OCI-LY7 (cell line): Measurements from ENCODE around the gene CCDC12. TPM values are rescaled to one million over a fixed set of nuclear protein-coding genes. Genes with fewer than 3 reads are reported as not detected.
A peak's percentile ranks its signal among the peaks of the same experiment; 100 is the strongest.

Experiments
- BruUV-seq: library from RNA; stranded (reverse); fragments of 400-500 nt; replicated peaks from 2 replicates; lab custom pipeline; 2021; lab: Mats Ljungman, UMichigan
- CTCF ChIA-PET: fragments of 300-600 bp; sonication (Branson Sonifier 250); formaldehyde crosslinking; loops from one replicate; lab custom pipeline; 2022; ENCODE audit warnings: antibody characterized with exemption; ENCODE audit not compliant: unreplicated experiment; lab: Charles Lee
- POLR2A ChIA-PET: fragments of 300-600 bp; sonication (Branson Sonifier 250); formaldehyde crosslinking; loops from one replicate; lab custom pipeline; 2022; ENCODE audit warnings: antibody characterized with exemption; lab: Charles Lee
- DNase-seq: peaks from one replicate; pipeline ENCODE4 v3.0.0-alpha.2; 2015; ENCODE audit warnings: low spot score
- H2AFZ ChIP-seq: fragments of 200-600 bp; sonication (generic), shearing (Covaris generic); 2 replicates; pipeline ENCODE4 v1.6.1; 2014; ENCODE audit warnings: mild to moderate bottlenecking, antibody characterized with exemption, low read length, moderate library complexity
- H3K27ac ChIP-seq: fragments of 200-600 bp; sonication (generic); 2 replicates; pipeline ENCODE4 v1.5.1; 2014; ENCODE audit warnings: mixed run types, low read depth, mild to moderate bottlenecking, moderate library complexity, low read length, inconsistent platforms; ENCODE audit not compliant: poor library complexity, severe bottlenecking
- H3K36me3 ChIP-seq: fragments of 200-600 bp; sonication (generic); 2 replicates; pipeline ENCODE4 v1.6.1; 2014; ENCODE audit warnings: mild to moderate bottlenecking, antibody characterized with exemption, low read length, moderate library complexity, mixed read lengths; ENCODE audit not compliant: insufficient read depth
- H3K4me1 ChIP-seq: fragments of 200-600 bp; sonication (generic); 2 replicates; pipeline ENCODE4 v1.5.1; 2014; ENCODE audit warnings: mild to moderate bottlenecking, low read length; ENCODE audit not compliant: insufficient read depth, poor library complexity, severe bottlenecking
- H3K4me2 ChIP-seq: fragments of 200-600 bp; sonication (generic); 2 replicates; pipeline ENCODE4 v1.6.1; 2014; ENCODE audit warnings: mild to moderate bottlenecking, low read length
- H3K4me3 ChIP-seq: fragments of 200-600 bp; sonication (generic); 2 replicates; pipeline ENCODE4 v1.5.1; 2014; ENCODE audit warnings: mild to moderate bottlenecking, low read depth, low read length; ENCODE audit not compliant: poor library complexity, severe bottlenecking
- H3K79me2 ChIP-seq: fragments of 200-600 bp; sonication (generic); 2 replicates; pipeline ENCODE4 v1.6.1; 2016; ENCODE audit warnings: low read depth, mild to moderate bottlenecking, low read length, moderate library complexity, mixed read lengths; ENCODE audit not compliant: insufficient read depth
- H3K9me2 ChIP-seq: fragments of 200-600 bp; sonication (generic); 2 replicates; pipeline ENCODE4 v1.6.1; 2016; ENCODE audit warnings: mild to moderate bottlenecking, low read length, mixed read lengths; ENCODE audit not compliant: insufficient read depth
- H3K9me3 ChIP-seq: fragments of 200-600 bp; sonication (generic); 2 replicates; pipeline ENCODE4 v1.6.1; 2014; ENCODE audit warnings: mild to moderate bottlenecking, mixed run types, low read length, mixed read lengths
- H4K20me1 ChIP-seq: fragments of 200-600 bp; sonication (generic); 2 replicates; pipeline ENCODE4 v1.6.1; 2014; ENCODE audit warnings: mild to moderate bottlenecking, antibody characterized with exemption, low read length, moderate library complexity, mixed read lengths; ENCODE audit not compliant: insufficient read depth
- CTCF ChIP-seq: fragments of 200-600 bp; sonication (generic); conservative IDR thresholded peaks from 2 replicates; pipeline ENCODE4 v1.5.1; 2014; ENCODE audit warnings: mild to moderate bottlenecking, antibody characterized with exemption, low read length, moderate library complexity, mixed read lengths
- EZH2phosphoT487 ChIP-seq: fragments of 200-600 bp; sonication (generic); IDR thresholded peaks from 2 replicates; pipeline ENCODE4 v1.6.1; 2018; ENCODE audit warnings: low read depth, borderline replicate concordance, mild to moderate bottlenecking, mixed run types, antibody characterized with exemption, low read length, moderate library complexity, mixed read lengths
- intact Hi-C: fragments of 100-400 bp; cut with micrococcal nuclease; formaldehyde crosslinking; loops from one replicate; pipeline ENCODE4 v1.10.0; 2022; ENCODE audit not compliant: unreplicated experiment
- total RNA-seq, 2 experiments: library from RNA; depleted of rRNA in 1 of 2; stranded (reverse); fragments of >200 nt in 1 of 2; shearing (Covaris generic) in 1 of 2; gene quantifications; 2 replicates each; pipeline ENCODE4 v1.2.3, GENCODE V29; 2014 to 2022

Gene CCDC12
- total RNA-seq, 2 experiments from 2014 or later, result 74.9 to 116 TPM

DNA sequence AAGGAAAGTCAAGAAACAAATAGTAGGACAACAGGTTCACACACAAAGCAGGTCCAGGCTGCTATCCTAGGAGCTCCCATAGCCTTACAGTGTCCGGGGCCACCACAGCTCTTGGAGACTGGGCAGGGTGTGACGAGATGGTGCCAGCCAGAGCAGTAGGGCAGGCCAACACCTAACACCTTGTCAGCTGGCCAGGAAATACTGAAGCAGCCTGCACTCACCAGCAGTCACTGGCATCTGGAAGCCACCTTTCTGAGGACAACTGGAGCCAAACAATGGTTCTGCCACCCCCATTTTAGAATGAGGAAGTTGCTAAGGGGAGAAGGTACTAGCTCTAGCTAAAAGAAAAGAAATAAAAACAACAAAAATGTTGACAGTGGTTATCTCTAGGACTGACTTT lies 47.2 kb downstream of the CCDC12 start:
- intact Hi-C loops, result loop anchor here (5.0 kb wide), 3 partner anchors 233 to 453 kb away; partner anchors contain the start of genes PTPN23 and SETD2
- Histone ChIP-seq H4K20me1 (peaks cover 4% of the 10 kb centered on the region; the same call in 1 of the 2 replicates), H3K4me2 (peak overlapping the region; percentile 82), H3K9me2 (no peaks in the 10 kb centered on the region), H3K36me3 (peaks cover 72% of the 10 kb centered on the region), H2AFZ (no peak overlapping the region), H3K4me3 (peak overlapping the region; percentile 52), H3K79me2 (peaks cover 72% of the 10 kb centered on the region), H3K9me3 (no peaks in the 10 kb centered on the region), H3K27ac (peak overlapping the region; percentile 100), H3K4me1 (peaks cover 94% of the 10 kb centered on the region)
- no TSS peak for BruUV-seq
- POLR2A ChIA-PET, result interaction anchor here (0.6 to 5.7 kb wide), 8 partner anchors 24 to 546 kb away, joined by 3 to 39 read pairs (median 5); partner anchors contain the start of gene NBEAL2
- TF ChIP-seq CTCF (no peak), EZH2phosphoT487 (no peak)
- DNase-seq, result peak; percentile 78
- CTCF ChIA-PET, result no interaction called here

DNA sequence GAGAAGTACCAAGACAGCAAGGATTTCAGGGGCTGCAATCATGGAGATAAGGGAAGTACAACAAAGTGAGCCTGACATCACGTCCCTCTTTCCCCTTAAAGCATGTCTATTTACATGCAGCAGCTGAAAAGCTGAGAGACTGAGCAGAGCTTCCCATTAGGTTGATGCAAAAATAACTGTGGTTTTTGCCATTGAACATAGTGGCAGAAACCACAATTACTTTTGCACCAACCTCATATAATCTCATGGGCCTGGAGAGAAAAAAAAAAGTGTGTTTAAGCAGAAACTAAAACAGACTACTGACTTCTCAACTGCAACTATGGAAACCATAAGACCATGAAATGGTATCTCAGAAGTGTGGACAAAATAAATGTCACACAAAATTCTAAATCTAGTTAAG lies 48.3 kb downstream of the CCDC12 start:
- H3K4me1 ChIP-seq, result peaks cover 94% of the 10 kb centered on the region
- peak overlapping the region; percentile 52 for H3K4me3 ChIP-seq
- H3K79me2 ChIP-seq, result peaks cover 70% of the 10 kb centered on the region
- no peak overlapping the region for H2AFZ ChIP-seq
- no peak for TF ChIP-seq EZH2phosphoT487
- no peaks in the 10 kb centered on the region for H3K9me3 ChIP-seq
- intact Hi-C loops, result loop anchor here (5.0 kb wide), 3 partner anchors 234 to 454 kb away; partner anchors contain the start of genes PTPN23 and SETD2
- 0 out of 2 replicates have a peak, but pooled peaks cover 4% of the 10 kb centered on the region for H4K20me1 ChIP-seq
- H3K36me3 ChIP-seq, result peaks cover 76% of the 10 kb centered on the region
- BruUV-seq, result no TSS peak
- CTCF ChIA-PET, result no interaction called here
- peak overlapping the region; percentile 100 for H3K27ac ChIP-seq
- H3K9me2 ChIP-seq, result no peaks in the 10 kb centered on the region
- DNase-seq, result peak; percentile 77
- POLR2A ChIA-PET, result interaction anchor here (0.7 to 5.7 kb wide), 6 partner anchors 13 to 70 kb away, joined by 3 to 39 read pairs (median 4); partner anchors contain the start of genes CCDC12 and NBEAL2
- H3K4me2 ChIP-seq, result peak overlapping the region; percentile 82

DNA sequence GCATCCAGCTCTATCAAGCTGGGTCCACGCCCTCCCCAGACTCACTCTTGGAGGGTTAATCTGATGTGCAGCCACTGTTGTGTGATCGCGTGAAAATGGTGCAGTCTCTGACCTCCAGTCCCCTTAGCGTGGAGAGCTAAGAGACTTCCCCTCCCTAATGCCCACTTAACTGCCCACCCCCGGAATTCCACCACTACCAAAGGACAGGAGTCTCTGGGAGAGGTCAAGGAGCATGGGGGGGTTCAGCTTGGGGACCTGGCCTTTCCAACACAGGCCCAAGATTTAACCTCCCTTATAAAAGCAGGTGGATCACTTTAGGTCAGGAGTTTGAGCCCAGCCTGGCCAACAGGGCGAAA lies 48.8 kb downstream of the CCDC12 start:
- Histone ChIP-seq H3K27ac (peak overlapping the region; percentile 100), H4K20me1 (no peaks in the 10 kb centered on the region), H2AFZ (no peak overlapping the region), H3K4me3 (peak overlapping the region; percentile 68), H3K4me2 (peak overlapping the region; percentile 82), H3K36me3 (peaks cover 76% of the 10 kb centered on the region), H3K79me2 (peaks cover 70% of the 10 kb centered on the region), H3K9me3 (no peaks in the 10 kb centered on the region), H3K4me1 (peaks cover 92% of the 10 kb centered on the region), H3K9me2 (no peaks in the 10 kb centered on the region)
- POLR2A ChIA-PET, result interaction anchor here (0.7 to 5.7 kb wide), 5 partner anchors 13 to 71 kb away, joined by 3 to 39 read pairs (median 3); partner anchors contain the start of genes CCDC12 and NBEAL2
- no TSS peak for BruUV-seq
- TF ChIP-seq CTCF (no peak), EZH2phosphoT487 (no peak)
- intact Hi-C loops, result loop anchor here (1.0 to 5.0 kb wide), 7 partner anchors 26 to 455 kb away; partner anchors contain the start of genes NBEAL2, PTPN23 and SETD2
- no peak for DNase-seq
- CTCF ChIA-PET, result no interaction called here
